D721Med (cell line): Measurements from ENCODE around the gene TFPT.
A peak's percentile ranks its signal among the peaks of the same experiment; 100 is the strongest.

Source experiments
- DNase-seq: peaks from one replicate; pipeline ENCODE4 v3.0.0; 2011; ENCODE audit warnings: low spot score; ENCODE audit not compliant: insufficient read length
- FAIRE-seq: peaks from 2 replicates; lab custom pipeline; 2011; peaks lifted over from hg19 to GRCh38; lab: Jason Lieb, UNC
- CTCF ChIP-seq: IDR thresholded peaks from 2 replicates; pipeline ENCODE4 v1.5.1; 2012; ENCODE audit warnings: mild to moderate bottlenecking, control low read depth; ENCODE audit not compliant: insufficient read depth; ENCODE audit errors: missing control alignments

TFPT gene

GRCh38 chr19:54114340-54115108, 933 bp downstream of the TFPT start:
- DNase-seq (no peak), FAIRE-seq (no peak)
- no peak for TF ChIP-seq CTCF

GRCh38 chr19:54109651-54110050, 5.8 kb downstream of the TFPT start:
- FAIRE-seq (no peak), DNase-seq (no peak)
- TF ChIP-seq CTCF = no peak

GRCh38 chr19:54108496-54108895, 7.0 kb downstream of the TFPT start:
- FAIRE-seq (no peak), DNase-seq (no peak)
- no peak for TF ChIP-seq CTCF

GRCh38 chr19:54107876-54108490, 7.5 kb downstream of the TFPT start:
- FAIRE-seq (no peak), DNase-seq (no peak)
- TF ChIP-seq CTCF = no peak

- no peak for TF ChIP-seq CTCF
- DNase-seq (no peak), FAIRE-seq (no peak)
These were observed 8.7 kb downstream of the TFPT start for GRCh38 chr19:54106716-54107115.

- DNase-seq (peak; percentile 7), FAIRE-seq (no peak)
- no peak for TF ChIP-seq CTCF
These were observed 9.7 kb downstream of the TFPT start for GRCh38 chr19:54105796-54106195.
